Right atrium auricular region (tissue), 2 donors: ENCODE data around the gene NOP9. TPM values are rescaled to one million over a fixed set of nuclear protein-coding genes. Genes with fewer than 3 reads are reported as not detected.

Experiments used
- DNase-seq: peaks from one replicate; pipeline ENCODE4 v3.0.0-alpha.2; 2019; ENCODE audit warnings: low spot score
- H3K27ac ChIP-seq, 2 donors: fragments of 200-600 bp; sonication (generic); 1 replicate in 1 of 2; 2 replicates in 1 of 2; pipeline ENCODE4 v1.5.1; 2016 to 2019
- H3K27me3 ChIP-seq, 2 donors: fragments of 200-600 bp; sonication (generic); one replicate each; pipeline versions ENCODE4 v1.5.1 to v1.6.0; 2017 to 2019
- H3K36me3 ChIP-seq: fragments of 200-600 bp; sonication (generic); one replicate; pipeline ENCODE4 v1.5.1; 2016
- H3K4me1 ChIP-seq, 2 donors: fragments of 200-600 bp; sonication (generic); one replicate each; pipeline versions ENCODE4 v1.5.1 to v1.6.0; 2017 to 2019
- H3K4me3 ChIP-seq, 2 donors: fragments of 200-600 bp; sonication (generic); 1 replicate in 1 of 2; 2 replicates in 1 of 2; pipeline ENCODE4 v1.5.1; 2017 to 2019; ENCODE audit warnings: mild to moderate bottlenecking in 1 of 2, moderate library complexity in 1 of 2
- H3K9me3 ChIP-seq, 2 donors: fragments of 200-600 bp; sonication (generic); one replicate each; pipeline ENCODE4 v1.5.1; 2019
- total RNA-seq, 2 donors: library from RNA; depleted of rRNA; stranded (reverse); fragments of >200 nt; gene quantifications; one replicate each; pipeline ENCODE4 v1.1.0, GENCODE V29; 2016
- TF ChIP-seq, protein P1 (sequence below), 2 donors: fragments of 200-600 bp; sonication (generic); IDR thresholded peaks; one replicate each; pipeline ENCODE4 v1.5.1; 2019; ENCODE audit warnings: antibody characterized with exemption in 2 of 2

The NOP9 gene
- total RNA-seq, 2 donors from 2014 or later: 13.9 to 15.5 TPM

DNA sequence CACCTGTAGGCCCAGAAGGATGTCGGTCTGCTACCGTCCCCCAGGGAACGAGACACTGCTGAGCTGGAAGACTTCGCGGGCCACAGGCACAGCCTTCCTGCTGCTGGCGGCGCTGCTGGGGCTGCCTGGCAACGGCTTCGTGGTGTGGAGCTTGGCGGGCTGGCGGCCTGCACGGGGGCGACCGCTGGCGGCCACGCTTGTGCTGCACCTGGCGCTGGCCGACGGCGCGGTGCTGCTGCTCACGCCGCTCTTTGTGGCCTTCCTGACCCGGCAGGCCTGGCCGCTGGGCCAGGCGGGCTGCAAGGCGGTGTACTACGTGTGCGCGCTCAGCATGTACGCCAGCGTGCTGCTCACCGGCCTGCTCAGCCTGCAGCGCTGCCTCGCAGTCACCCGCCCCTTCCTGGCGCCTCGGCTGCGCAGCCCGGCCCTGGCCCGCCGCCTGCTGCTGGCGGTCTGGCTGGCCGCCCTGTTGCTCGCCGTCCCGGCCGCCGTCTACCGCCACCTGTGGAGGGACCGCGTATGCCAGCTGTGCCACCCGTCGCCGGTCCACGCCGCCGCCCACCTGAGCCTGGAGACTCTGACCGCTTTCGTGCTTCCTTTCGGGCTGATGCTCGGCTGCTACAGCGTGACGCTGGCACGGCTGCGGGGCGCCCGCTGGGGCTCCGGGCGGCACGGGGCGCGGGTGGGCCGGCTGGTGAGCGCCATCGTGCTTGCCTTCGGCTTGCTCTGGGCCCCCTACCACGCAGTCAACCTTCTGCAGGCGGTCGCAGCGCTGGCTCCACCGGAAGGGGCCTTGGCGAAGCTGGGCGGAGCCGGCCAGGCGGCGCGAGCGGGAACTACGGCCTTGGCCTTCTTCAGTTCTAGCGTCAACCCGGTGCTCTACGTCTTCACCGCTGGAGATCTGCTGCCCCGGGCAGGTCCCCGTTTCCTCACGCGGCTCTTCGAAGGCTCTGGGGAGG lies 11.3 kb downstream of the NOP9 start, which contains the start of gene LTB4R:
TSS of gene LTB4R (plus strand) at position 857 of the 959 bp plus-strand sequence. CDS start 4,150 bp downstream, outside the sequence.
- Histone ChIP-seq H3K4me3 (peak within 1 kb of the TSS; percentile 37 to 64), H3K27ac (peak within 1 kb of the TSS; percentile 75 to 86), H3K9me3 (no peaks in the 10 kb centered on the region), H3K36me3 (peaks cover 14% of the 10 kb centered on the region), H3K4me1 (peaks cover 0 to 64% of the 10 kb centered on the region in 2 donors), H3K27me3 (no peaks in the 10 kb centered on the region)
- TF ChIP-seq, protein P1, sequence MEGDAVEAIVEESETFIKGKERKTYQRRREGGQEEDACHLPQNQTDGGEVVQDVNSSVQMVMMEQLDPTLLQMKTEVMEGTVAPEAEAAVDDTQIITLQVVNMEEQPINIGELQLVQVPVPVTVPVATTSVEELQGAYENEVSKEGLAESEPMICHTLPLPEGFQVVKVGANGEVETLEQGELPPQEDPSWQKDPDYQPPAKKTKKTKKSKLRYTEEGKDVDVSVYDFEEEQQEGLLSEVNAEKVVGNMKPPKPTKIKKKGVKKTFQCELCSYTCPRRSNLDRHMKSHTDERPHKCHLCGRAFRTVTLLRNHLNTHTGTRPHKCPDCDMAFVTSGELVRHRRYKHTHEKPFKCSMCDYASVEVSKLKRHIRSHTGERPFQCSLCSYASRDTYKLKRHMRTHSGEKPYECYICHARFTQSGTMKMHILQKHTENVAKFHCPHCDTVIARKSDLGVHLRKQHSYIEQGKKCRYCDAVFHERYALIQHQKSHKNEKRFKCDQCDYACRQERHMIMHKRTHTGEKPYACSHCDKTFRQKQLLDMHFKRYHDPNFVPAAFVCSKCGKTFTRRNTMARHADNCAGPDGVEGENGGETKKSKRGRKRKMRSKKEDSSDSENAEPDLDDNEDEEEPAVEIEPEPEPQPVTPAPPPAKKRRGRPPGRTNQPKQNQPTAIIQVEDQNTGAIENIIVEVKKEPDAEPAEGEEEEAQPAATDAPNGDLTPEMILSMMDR (IDR thresholded peaks at IDR 0.05): peak; percentile 23 to 68
- DNase-seq: no peak

DNA sequence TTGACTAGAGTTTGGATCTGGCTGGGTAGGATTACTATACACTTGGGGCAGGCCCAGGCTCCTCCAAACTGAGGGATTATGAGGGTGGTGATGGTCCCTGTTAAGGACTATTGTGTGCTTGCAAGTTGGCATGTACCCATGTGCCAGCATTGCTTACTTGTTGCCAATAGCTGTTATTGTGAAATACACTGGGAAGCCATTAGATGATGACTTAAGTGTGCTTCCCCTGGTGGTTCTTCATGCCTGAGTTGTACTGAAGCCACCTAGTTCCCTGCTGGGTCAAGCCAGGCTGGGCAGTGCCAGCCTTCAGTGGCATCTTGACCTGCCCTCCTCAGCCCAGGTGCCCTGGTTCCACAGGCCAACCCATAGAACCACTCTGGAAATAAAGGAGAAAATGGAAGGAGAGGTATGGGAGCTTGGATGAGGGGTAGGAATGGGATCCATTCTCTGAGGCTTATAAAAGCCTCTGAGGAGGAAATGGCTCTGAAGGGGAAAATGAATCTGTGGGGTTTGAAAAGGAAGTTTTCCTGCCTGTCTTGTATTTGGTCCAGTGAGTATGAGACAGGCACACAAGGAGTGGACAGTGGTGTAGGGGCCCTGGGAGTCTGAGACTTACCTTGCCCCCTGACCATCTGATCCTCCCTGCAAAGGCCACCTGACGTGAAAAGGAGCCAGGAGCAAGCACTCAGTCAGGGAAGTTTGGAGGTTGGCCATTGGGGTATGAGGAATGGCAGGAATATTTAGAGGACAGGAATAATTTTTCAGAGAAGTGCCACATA lies 12.4 kb downstream of the NOP9 start:
- H3K4me3 ChIP-seq: peak overlapping the region in 1 of 2 donors; percentile 64
- H3K9me3 ChIP-seq: no peaks in the 10 kb centered on the region
- peaks cover 3% of the 10 kb centered on the region for H3K36me3 ChIP-seq
- peak overlapping the region; percentile 75 to 86 for H3K27ac ChIP-seq
- H3K27me3 ChIP-seq: no peaks in the 10 kb centered on the region
- DNase-seq: no peak
- TF ChIP-seq, protein P1 (IDR thresholded peaks at IDR 0.05): no peak
- peaks cover 0 to 75% of the 10 kb centered on the region in 2 donors for H3K4me1 ChIP-seq

- no peaks in the 10 kb centered on the region for H3K9me3 ChIP-seq
- peak overlapping the region; percentile 75 to 86 for H3K27ac ChIP-seq
- peaks cover 0 to 76% of the 10 kb centered on the region in 2 donors for H3K4me1 ChIP-seq
- TF ChIP-seq, protein P1 (IDR thresholded peaks at IDR 0.05): no peak
- DNase-seq: no peak
- no peaks in the 10 kb centered on the region for H3K27me3 ChIP-seq
- no peaks in the 10 kb centered on the region for H3K36me3 ChIP-seq
- H3K4me3 ChIP-seq: no peak overlapping the region
Observed at GRCh38 chr14:24312736-24313507, 13.3 kb downstream of the NOP9 start.

- DNase-seq: no peak
Observed at GRCh38 chr14:24313913-24314312, 14.3 kb downstream of the NOP9 start.

More at GRCh38 chr14:24313913-24314312, 14.3 kb downstream of the NOP9 start:
- TF ChIP-seq, protein P1 (IDR thresholded peaks at IDR 0.05): no peak
- no peak overlapping the region for H3K4me3 ChIP-seq
- H3K9me3 ChIP-seq: no peaks in the 10 kb centered on the region
- H3K27ac ChIP-seq: peak overlapping the region in 1 of 2 donors; percentile 26
- peaks cover 0 to 75% of the 10 kb centered on the region in 2 donors for H3K4me1 ChIP-seq
- H3K36me3 ChIP-seq: no peaks in the 10 kb centered on the region
- no peaks in the 10 kb centered on the region for H3K27me3 ChIP-seq
